GM19467 (cell line): ENCODE results near the gene PTPRN2.

ENCODE experiments used
- ATAC-seq: cut with Tn5 transposase; IDR thresholded peaks from one replicate; pipeline ENCODE4 v1.9.1; 2021; ENCODE audit warnings: mild to moderate bottlenecking, moderate library complexity; ENCODE audit not compliant: unreplicated experiment

Gene PTPRN2

GRCh38 chr7:158111906-158112570, 475.6 kb downstream of the PTPRN2 start:
- no peak for ATAC-seq

GRCh38 chr7:158111049-158111751, 476.4 kb downstream of the PTPRN2 start:
- ATAC-seq: no peak

GRCh38 chr7:158110661-158111048, 477.0 kb downstream of the PTPRN2 start:
- ATAC-seq: no peak

- ATAC-seq: no peak
Measured at GRCh38 chr7:158110034-158110590, 477.5 kb downstream of the PTPRN2 start.

- no peak for ATAC-seq
Measured at GRCh38 chr7:158109364-158110033, 478.1 kb downstream of the PTPRN2 start.

- ATAC-seq: no peak
Measured at GRCh38 chr7:158108646-158109293, 478.9 kb downstream of the PTPRN2 start.

GRCh38 chr7:158107806-158108205, 479.8 kb downstream of the PTPRN2 start:
- ATAC-seq: no peak

- no peak for ATAC-seq
Measured at GRCh38 chr7:158106272-158106671, 481.4 kb downstream of the PTPRN2 start.

- ATAC-seq: no peak
Measured at GRCh38 chr7:158103378-158103777, 484.2 kb downstream of the PTPRN2 start.

- ATAC-seq: no peak
Measured at GRCh38 chr7:158102897-158103296, 484.7 kb downstream of the PTPRN2 start.

GRCh38 chr7:158101821-158102450, 485.7 kb downstream of the PTPRN2 start:
- ATAC-seq: no peak

- no peak for ATAC-seq
Measured at GRCh38 chr7:158098125-158099030, 489.2 kb downstream of the PTPRN2 start.

GRCh38 chr7:158097453-158098124, 490.0 kb downstream of the PTPRN2 start:
- no peak for ATAC-seq

- ATAC-seq: no peak
Measured at GRCh38 chr7:158097106-158097452, 490.5 kb downstream of the PTPRN2 start.

GRCh38 chr7:158096582-158096981, 491.0 kb downstream of the PTPRN2 start:
- no peak for ATAC-seq

GRCh38 chr7:158094671-158095226, 492.9 kb downstream of the PTPRN2 start:
- ATAC-seq: no peak

- ATAC-seq: no peak
Measured at GRCh38 chr7:158094046-158094445, 493.6 kb downstream of the PTPRN2 start.

GRCh38 chr7:158093156-158093796, 494.3 kb downstream of the PTPRN2 start:
- no peak for ATAC-seq
